Right hindlimb (tissue), 1 donor: ENCODE data around the gene SPIN2A.
A peak's percentile ranks its signal among the peaks of the same experiment; 100 is the strongest.
"Not testable (repeated sequence)": the region's sequence is repeated elsewhere in the genome, so short reads cannot be mapped to it uniquely, and the experiment has no call there.

Experiments
- DNase-seq: peaks from one replicate; pipeline ENCODE4 v3.0.0-alpha.2; 2018

Gene SPIN2A

DNA sequence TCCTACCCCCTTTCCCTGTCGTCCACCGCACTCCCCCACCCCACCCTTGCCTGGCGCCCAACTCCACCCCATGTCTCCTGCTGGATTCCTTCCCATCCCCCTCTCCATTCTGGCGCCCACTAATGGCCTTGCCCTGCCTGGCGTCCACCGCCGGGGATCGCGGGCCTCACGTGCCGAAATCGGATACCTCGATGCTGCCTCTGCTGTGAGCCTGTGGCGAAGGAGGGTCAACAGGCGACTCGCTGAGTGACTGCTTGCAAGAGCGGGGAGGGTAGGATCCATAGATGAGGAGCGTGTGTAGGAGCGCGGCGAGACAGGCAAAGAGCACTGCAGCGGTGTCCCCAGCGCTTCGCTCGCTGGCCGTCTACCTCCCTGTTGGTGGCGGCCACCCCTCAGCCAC is at the start of gene SPIN2A:
Gene SPIN2A, minus strand, starts transcription at position 325 of the 400 bp plus-strand sequence. CDS start 800 bp downstream, outside the sequence.
- peak; percentile 48 for DNase-seq

DNA sequence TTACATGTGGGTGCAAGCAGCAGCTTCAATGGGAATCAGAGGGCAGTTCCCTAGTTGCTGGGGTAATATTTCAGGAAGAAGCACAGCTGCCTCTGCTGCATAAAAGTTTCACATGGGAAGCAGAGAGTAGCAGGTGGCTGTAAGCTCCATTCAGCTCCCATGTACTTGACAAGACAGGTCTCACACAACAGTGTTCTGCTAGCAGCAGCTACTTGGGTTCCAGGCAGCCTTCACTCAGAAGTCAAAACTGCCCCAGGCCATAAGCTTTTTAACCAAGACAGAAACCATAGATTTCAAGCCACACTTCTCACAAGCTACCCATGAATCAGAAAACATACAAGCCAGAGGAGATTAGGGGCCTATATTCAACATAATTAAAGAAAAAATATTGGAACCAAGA is 41.4 kb upstream of the SPIN2A start:
- no peak for DNase-seq

DNA sequence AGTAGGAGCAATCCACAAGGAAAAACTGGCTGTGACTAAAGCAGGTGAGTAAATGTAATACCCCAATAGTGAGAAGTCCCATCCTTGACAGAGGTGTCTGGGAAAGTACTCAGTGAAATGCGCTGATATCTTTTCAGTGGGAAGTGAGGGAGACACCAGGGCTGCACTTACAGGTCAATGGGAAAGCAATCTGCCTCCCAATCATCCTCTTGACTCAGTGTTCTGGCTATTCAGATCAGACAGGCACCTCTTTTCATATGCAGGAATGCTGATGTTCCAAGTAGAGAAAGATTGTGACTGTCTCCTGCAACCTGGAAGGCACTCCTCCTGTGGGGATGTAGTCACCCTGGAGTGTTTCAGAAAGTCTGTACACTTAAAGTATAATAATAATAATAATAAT is 39.9 kb upstream of the SPIN2A start:
- no peak for DNase-seq

DNA sequence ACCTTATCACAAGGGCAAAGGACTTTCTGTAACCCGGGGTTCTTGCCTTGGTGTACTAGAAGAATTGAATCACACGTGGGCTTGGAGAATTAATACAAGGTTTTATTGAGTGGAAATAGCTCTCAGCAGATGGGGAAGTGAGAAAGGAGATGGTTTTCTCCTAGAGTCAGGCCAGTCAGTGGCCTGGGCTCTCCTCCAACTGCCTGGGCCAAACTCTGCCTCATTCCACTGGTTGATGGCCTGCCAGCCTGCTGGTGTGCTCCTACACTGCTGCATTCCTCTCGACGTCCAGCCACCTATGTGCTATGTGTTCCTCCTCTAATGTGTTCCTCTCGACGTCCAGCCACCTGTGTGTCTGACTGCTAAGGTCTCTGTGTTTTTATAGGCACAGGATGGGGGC is 35.3 kb upstream of the SPIN2A start:
- no peak for DNase-seq

DNA sequence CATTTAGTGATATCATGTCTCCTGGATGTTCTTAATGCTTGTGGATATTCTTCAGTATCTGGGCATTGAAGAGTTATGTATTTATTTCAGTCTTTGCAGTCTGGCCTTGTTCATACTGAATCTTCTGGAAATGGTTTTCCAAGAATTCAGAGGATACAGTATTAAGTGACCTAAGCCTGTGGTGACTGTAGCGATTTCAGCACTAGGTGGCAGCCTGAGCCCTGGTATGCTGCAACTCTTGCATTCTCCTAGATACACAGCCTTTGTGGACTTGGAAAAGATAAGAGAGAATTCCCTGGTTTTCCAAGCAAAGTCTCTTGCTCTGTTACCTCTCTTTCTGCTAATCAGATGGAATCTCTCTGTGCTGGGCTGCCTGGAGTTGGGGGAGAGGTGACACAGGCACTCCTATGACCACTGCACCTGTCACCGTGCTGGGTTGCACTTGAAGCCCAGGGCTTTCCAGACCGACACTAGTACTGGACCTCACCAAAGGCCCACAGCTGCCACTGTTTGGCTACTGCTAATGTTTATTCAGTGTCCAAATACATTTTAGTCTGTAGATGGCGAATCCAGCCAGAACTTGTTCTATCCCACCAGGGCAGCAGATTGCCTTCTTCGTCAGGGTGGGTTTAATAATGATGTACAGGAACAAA is 19.3 kb upstream of the SPIN2A start:
- peak; percentile 37 for DNase-seq

DNA sequence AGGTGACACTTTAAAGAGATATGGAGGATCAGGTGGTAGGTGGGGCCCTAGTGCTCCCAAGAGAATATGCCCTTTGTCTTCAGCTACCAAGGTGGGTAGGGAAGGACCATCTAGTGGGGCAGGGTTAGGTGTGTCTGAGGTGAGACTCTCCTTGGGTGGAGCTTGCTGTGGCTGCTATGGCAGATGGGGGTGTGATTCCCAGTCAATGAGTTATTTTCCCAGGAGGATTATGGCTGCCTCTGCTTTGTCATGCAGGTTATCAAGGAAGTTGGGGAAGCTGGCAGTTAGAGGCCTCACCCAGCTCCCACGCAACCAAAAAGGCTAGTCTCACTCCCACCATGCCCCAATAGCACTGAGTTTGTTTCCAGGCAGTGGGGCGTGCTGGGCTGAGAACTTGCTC is 18.0 kb upstream of the SPIN2A start:
- DNase-seq = no peak

DNA sequence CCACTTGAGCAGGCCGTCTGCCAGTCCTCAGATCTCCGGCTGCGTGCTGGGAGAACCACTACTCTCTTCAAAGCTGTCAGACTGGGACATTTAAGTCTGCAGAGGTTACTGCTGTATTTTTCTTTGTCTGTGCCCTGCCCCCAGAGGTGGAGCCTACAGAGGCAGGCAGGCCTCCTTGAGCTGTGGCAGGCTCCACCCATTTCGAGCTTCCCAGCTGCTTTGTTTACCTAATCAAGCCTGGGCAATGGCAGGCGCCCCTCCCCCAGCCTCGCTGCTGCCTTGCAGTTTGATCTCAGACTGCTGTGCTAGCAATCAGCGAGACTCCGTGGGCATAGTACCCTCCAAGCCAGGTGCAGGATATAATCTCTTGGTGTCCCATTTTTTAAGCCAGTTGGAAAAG is 15.0 kb upstream of the SPIN2A start:
- not testable (repeated sequence) for DNase-seq

DNA sequence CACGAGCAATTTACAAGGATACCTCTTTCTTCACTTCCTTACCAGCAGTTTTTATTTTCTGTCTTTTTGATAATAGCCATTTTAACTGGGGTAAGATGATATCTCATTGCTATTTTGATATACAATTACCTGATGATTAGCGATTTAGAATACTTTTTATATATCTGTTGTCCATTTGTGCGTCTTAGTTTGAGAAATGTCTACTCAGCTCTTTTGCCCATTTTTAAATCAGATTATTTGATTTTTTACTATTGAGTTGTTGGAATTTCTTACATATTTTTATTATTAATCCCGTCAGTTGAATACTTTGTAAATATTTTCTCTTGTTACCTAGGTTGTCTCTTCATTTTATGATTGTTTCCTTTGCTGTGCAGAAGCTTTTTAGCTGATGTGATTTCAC is 1.5 kb upstream of the SPIN2A start:
- DNase-seq = no peak

DNA sequence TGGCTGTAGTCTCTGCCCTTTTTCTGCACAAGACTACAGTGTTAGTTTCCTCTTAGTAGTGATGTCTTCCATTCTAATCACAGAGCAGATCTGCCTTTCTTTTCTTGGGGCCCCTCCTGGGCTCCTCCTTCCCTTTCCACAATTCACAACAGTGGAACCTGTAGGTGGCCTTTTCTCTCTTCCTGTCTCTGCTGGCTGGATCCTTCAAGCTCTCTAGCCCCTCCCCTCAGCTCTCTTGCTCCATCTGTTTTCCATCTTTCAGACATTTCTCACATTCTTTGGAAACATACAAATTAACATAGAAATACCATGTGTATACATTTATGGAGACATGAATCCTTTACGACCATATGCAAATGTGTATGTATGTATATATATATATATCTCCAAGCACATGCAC is 304 bp upstream of the SPIN2A start:
- no peak for DNase-seq

DNA sequence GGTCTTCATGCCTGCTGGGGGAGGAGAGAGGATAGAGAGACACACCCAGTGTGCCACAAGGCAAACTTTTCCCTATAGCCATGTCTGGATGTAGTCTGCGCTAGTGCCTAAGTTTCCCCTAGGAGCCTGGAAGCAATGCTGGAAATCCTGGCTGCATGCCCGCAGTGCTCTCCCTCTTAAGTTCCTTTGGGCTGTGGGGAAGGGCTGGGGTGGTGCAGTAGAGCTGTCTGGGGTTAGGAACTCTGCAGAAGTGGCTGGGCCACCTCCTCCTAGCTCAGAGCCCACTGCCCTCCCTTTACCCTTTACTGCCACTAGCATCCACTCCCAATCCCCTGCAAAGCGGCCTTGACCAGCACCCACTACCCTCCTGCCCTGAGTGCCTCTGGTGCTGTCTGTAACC is 608 bp downstream of the SPIN2A start:
- DNase-seq = peak; percentile 20

DNA sequence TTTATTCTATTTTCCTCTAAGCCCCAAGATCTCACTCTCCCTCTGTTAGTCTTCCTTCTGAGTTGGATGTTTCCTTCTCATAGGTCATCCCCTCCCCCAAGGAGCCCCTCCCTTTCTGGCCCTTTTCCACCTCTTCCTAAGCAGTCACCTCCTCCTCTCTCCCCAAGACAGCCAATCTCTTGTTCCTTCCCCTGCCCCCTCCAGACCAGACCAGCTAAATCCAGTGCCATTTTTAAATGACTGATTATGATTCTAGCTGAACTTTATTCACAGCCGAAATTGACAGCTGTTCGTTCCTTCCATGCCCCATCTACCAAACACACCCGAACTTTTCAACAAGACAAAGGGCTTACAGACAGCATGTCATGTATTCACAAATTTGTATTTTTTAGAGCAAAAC is 1.9 kb downstream of the SPIN2A start:
- no peak for DNase-seq

DNA sequence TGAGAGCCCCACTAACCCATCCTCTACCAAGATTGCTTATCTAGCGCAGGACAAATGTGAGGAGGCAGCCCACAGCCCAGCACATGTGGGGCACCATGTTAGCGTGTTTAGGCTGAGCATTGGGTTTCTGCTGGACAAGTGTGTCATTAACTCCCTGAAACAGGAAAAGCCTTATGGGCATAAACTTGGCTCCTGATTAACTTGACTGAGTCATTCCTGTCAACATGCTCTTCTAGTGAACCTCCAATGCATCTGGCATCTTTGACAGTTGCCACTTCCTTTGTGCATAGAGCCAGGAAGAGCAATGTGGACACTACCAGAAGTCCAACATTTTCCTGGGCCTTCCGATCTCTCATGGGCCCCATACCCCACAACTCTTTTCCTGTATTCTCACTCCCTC is 2.5 kb downstream of the SPIN2A start:
- DNase-seq = no peak

DNA sequence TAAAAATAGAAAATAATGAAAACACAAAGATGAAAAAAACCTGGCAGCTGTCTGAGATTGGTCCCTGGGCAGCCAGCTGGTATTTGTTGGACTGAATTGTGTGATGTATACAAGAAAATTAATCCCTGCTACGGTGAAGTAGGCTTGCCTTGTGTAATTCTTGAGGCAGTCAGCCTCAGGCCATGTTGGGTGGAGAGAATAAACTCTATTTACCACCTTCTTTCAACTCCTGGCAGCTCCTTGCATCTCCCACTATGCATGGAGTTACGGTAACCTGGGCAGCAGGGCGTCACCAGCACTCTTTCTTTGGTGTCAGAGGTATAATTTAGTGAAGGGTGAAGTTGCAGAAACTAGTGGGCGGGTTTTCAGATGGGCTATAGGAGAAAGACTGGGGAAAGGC is 3.5 kb downstream of the SPIN2A start:
- no peak for DNase-seq

DNA sequence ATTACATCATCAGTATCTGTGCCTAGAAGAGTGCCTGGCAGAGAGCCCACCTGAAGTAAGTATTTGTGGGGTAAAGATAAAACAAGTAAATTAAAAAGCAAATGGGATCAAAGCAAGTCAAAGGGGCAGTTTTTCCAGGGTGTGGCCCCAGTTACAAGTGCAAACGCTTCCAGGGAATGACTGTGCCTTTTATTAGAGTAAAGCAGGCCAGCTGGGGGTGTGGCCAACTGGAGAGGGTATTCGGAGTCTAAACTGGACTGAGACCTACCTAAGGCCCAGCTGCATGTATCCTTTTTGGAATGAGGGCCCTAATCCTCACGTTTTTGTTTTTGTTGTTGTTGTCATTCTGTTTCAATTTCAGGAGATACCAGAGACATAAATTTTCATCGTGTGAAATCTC is 3.9 kb downstream of the SPIN2A start:
- not testable (repeated sequence) for DNase-seq

DNA sequence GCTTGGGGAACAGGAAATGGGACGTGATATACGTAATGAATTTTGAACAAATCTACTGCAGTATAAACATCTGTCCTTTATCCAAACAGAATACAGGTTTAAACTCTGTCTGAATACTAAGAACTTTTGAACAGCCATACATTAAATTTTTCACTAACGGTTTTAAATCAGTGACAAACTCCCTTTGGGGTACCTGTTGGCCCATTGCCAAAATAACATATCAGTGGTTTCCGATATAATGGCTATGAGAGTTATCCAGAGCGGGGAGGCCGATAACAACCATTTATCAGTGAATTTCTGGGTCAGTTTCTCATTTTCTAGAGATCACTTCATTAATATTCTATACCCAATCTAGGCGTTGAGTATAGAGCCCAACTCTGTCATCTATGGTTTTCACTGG is 5.2 kb downstream of the SPIN2A start:
- no peak for DNase-seq

DNA sequence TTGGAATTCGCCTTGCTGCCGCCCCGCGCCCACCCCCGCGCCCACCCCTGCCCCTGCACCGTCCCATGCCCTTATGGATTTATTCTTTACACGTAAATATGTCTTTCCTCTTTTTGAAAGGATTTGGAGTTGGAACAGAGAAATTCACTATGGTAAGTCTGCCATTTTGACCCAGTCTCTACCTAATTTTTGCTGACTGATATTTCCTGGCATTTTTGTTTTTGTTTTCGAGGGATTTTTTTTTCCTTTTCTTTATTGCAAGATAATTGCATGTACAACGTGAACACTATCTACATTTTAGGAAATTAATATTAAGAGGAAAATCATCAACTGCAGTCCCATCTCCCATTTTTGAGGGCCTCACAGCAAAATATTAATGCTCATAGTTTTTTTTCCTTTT is 15.4 kb downstream of the SPIN2A start:
- no peak for DNase-seq

DNA sequence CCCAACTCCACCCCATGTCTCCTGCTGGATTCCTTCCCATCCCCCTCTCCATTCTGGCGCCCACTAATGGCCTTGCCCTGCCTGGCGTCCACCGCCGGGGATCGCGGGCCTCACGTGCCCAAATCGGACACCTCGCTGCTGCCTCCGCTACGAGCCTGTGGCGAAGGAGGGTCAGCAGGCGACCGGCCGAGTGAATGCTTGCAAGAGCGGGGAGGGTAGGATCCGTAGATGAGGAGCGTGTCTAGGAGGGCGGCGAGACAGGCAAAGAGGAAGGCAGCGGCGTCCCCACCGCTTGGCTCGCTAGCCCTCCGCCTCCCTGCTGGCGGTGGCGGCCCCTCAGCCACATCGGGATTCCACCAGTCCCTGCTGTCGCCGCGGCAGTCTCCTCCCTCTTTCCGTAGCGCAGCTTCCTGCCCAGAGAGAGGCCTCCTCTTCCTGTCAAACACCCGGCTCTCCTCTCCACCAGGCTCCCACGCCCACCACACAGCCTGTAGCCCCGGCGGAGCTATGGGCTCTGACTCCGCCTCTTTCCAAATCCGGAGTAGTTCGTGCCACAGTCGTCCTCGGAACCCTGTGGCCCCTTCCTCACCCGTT is 15.9 kb downstream of the SPIN2A start, which contains the start of gene SPIN2B:
Gene SPIN2B, minus strand, starts transcription at position 387 of the 594 bp plus-strand sequence.
- DNase-seq = peak; percentile 91

DNA sequence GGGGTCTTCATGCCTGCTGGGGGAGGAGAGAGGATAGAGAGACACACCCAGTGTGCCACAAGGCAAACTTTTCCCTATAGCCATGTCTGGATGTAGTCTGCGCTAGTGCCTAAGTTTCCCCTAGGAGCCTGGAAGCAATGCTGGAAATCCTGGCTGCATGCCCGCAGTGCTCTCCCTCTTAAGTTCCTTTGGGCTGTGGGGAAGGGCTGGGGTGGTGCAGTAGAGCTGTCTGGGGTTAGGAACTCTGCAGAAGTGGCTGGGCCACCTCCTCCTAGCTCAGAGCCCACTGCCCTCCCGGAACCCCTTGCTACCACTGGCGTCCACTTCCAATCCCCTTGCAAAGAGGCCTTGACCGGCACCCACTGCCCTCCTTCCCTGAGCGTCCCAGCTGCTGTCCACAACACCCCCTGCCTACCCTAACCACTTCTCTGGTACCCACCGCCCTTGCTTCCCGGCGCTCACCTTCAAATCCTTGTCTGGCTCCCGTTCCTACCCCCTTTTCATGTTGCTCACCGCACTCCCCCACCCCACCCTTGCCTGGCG is 16.5 kb downstream of the SPIN2A start:
- DNase-seq = peak; percentile 19

DNA sequence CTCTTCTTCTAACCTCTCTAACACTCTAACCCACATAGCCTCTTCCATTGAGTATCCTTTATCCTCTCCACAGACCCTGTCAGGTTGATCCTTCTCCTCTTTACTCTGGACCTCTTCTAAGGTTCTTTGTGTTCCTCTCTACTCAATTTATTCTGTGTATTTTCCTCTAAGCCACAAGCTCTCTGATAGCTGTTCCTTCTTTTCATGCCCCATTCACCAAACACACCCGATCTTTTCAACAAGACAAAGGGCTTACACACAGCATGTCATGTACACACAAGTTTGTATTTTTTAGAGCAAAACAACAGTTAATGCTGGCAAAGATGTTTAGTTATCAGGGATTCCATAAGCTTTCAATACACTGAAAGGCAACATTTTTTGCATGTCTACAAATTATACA is 17.8 kb downstream of the SPIN2A start:
- DNase-seq = no peak

DNA sequence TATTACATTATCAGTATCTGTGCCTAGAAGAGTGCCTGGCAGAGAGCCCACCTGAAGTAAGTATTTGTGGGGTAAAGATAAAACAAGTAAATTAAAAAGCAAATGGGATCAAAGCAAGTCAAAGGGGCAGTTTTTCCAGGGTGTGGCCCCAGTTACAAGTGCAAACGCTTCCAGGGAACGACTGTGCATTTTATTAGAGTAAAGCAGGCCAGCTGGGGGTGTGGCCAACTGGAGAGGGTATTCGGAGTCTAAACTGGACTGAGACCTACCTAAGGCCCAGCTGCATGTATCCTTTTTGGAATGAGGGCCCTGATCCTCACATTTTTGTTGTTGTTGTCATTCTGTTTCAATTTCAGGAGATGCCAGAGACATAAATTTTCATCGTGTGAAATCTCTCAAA is 19.6 kb downstream of the SPIN2A start:
- DNase-seq = not testable (repeated sequence)

DNA sequence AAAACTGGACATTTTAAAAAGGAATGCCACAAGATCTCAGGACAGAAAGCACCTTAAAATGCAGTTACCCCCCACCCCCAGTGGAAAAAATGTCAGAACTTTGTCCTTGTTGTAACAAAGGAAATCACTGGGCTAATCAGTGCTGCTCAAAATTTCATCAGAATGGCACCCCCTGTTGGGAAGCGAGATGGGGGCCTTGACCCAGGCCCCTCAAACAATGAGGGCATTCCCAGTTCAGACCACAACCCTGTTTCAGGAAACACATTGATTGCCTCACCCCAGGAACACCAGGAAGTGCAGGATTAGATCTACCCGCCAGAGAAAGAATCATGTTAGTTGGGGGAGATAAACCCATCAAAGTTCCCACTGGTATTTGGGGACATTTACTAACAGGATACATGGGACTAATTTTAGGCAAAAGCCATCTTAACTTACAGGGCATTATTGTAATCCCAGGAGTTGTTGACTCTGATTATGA is 32.2 kb downstream of the SPIN2A start:
- no peak for DNase-seq

DNA sequence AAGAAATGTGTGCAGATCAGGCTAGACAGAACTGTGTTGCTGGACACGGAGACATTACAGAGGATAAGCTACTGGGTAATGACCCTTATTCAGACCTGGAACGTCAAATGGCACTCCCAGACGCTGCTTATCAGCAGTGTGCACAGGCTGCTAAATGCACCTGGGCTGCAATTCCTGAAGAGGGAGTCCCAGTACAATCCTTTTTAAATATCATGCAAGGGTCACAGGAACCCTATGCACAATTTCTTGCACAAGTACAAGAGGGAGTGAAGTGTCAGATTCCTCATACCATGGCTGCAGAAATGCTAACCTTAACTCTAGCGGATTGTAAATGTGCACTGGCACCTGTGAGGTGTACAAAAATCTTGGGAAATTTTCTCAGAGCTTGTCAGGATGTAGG is 32.8 kb downstream of the SPIN2A start:
- no peak for DNase-seq

DNA sequence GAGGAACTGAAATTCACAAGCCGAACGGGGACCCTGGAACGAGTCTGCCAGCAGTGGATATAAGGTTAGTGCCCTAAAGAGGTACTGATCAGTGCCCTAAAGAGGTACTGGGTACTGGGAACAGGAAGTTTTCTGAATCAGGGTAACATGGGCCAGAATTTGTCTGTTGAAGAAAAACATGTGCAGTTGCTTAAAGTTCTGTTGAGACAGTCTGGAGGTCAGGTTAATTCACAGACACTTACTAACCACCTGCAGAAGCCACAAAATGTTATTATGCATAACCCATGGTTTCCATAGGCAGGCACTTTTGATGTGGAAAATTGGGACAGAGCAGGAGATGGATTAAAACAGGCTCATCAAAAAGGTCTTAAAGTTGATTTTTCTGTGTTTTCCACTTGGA is 33.7 kb downstream of the SPIN2A start:
- no peak for DNase-seq

DNA sequence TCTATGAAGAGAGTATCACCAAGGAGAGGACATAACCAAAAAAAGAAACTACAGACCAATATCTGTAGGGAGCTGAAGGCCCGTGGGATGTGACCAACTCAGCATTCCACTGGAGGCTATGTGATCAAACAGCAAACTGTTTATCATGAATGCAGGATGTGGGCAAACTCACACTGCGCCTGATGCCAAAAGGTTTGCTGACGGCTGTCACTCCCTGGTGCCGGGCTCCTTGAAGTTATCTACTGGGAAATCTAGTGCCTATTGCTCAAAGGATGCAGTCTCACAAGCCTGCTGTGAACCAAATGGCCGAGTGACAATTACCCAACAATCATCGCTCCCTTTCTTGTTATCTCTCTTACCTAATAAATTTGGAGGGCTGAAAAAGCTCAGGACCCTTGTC is 34.3 kb downstream of the SPIN2A start:
- not testable (repeated sequence) for DNase-seq
